HG03097 (cell line): Measurements from ENCODE around the gene HADHA.
"Not testable (repeated sequence)": the region's sequence is repeated elsewhere in the genome, so short reads cannot be mapped to it uniquely, and the experiment has no call there.

Source experiments
- ATAC-seq: cut with Tn5 transposase; IDR thresholded peaks from one replicate; pipeline ENCODE4 v1.9.1; 2021; ENCODE audit not compliant: unreplicated experiment, low FRiP score

HADHA gene

DNA sequence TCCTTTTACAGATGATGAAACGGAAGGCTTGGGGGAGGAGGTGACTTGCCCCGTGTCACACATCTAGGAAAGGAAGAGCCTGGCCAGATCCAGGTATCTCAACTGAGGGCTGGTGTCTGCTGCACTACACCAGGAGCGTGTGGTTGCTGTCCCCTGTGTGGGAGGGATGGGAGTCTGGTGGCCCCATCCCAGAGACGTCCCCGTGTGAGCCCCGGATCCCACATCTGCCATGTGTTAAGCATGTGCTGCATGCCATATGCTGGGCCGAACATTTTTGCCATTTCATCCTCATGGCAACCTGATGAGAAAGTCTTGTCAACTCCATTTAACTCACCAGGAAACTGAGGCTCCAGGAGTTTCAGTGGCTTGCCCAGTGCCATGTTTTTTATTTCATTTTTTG is 67.3 kb downstream of the HADHA start:
- no peak for ATAC-seq

DNA sequence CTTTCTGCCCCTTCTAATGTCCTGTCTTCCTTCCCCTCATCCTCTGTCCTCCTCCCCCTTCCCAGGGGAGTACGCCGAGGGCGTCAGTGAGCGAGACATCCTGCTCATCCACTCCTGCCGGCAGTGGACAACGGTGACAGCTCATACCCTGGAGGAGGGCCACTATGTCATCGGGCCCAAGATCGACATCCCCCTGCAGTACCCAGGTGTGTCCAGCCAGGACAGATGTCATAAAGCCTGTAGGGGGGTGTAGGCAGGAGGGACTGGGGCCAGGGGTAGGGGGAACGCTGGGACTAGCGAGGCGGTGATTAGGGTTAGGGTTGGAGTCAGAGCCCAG is 68.2 kb downstream of the HADHA start:
- no peak for ATAC-seq

DNA sequence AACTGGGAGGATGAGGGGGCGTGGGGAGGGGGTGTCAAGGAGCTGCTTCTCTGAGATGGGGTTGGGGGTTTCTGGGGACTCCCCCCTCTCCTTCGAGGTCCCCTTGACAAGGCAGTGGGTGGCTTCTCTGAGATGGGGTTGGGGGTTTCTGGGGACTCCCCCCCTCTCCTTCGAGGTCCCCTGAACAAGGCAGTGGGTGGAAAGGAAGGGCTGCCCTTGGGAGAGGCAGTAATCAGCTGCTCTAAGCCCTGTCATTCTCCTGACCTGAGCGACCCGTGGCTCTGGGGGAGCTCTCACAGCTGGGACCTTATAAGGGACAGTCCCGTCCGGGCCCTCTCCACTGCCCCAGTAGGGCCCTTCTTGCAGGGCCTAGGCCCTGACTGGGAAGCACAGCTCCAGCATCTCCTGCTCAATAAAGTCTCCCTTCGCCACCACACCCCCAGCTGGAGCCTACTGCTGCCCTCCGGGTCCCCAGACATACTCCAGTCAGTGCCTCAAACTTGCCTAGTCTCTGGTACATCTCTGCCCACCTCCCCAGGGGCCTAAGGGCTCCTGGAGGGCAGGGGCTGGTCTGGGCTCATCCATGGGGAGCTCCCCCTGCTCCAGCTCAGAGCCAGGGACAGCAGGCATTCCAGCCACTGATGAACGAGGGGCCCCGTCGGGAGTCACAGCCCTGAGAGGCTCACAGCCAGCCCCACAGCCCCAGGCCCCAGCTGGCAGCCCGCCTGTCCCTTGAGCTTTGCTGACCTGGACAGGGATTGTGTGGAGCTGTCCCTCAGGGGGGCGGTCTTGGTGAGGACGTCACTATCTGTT is 68.8 kb downstream of the HADHA start:
- no peak for ATAC-seq

DNA sequence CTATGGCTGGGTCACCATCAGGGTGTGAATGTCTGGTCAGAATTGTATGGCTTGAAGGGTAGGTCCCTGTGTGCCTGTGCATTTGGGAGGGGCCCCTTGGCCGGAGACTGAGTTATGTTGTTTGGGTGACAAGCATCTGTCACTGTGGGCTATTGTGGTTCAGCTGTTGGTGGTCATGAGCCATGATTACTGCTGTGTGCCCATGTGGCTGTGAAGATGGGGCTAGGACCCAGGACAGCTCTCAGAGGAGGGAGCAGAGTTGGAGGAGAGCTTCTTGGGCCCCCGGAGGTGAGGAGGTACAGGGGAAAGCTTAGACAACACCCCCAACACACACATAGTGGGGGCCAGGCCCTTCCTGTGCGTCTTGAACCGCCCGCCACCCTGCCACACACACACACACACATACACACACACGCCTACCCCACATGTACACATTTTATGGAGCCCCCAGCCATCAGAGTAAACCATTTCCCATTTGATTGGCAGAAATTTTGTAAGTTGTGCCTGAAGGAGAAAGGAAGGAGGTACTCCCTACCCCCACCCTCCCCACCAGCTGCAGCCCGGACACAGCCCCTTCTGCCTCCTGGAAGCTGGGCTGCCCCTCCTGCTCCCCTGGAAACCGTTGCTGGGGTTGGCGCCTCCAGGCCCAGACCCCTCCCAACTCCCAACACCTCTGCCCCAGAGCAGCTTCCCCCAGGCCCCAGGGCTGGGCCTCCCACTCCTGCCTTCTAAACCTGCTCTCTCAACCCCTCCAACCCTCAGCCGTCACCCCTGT is 69.6 kb downstream of the HADHA start:
- ATAC-seq = no peak

DNA sequence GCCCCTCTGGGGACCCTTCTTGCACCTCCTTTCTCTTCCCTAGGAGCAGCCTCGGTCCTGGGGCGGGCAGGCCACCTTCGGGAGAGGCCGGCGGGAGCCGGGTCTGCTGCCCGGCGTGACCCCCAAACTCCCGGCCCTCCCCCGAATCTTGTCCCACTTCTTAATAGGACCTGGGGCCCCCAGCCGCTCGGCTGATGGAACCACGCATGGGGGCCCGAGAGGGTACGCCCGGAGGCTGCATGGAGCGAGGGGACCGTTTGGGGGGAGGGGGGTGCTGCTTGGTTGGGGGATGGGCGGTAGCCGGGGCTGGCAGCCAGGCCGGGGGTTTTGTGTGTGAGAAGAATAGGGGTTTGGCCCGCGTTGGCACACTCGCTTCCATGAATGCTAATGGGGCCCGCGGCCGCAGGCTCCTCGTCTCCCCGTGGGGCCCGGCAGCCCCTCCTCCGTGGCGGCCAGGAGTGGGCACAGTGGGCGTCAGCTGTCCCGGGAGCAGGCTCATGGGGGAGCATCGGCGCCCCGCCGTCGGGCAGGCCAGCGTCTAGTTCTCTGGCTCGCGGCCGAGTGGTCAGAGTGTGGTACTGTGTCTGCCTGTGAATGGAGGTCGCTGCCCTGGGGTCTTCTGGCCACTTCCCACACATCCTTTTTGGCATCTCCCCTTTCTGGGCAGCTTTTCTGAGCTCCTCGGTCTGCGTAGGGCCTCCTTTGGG is 70.5 kb downstream of the HADHA start:
- no peak for ATAC-seq

DNA sequence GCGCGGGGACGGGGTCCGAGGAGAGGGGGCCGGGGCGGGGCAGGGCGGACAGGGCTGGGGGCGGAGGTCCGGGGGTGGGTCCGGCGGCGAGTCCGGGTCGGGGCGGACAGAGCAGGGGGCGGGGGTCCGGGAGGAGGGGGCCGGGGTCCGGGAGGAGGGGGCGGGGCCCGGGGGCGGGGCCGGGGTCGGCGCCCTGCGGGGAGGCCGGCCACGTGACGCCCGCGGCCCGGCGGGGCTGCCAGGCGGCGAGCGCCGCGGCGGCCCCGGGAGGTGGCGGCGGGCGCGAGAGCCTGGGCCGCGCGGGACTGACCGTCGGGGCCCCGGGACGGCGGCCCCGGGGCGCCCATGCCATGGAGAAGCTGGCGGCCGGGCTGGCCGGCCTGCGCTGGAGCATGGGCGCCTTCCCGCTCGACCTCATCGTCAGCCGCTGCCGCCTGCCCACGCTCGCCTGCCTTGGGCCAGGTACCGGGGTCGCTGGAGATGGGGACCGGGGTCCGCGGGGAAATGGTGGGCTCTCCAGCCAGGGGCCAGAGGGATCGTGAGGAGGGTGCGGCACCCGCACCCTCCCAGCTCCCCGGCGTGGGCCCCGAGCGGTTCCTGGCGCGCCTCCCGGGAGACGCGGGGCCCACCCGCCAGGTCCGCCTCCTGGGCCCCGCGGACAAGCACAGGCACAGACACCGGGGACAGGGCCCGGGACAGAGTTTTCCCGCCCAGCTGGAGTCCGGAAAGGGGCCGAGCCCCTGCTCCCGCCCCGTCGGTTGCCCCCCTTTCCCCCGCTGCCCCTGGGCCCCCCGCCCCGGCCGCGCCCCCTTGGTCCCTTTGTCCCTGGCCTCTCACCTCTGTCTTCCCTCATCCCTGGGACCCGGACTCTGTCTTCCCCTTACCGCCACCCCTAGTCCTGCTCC is 71.3 kb downstream of the HADHA start, which contains the start of gene GAREM2:
TSS of gene GAREM2 (plus strand) at position 218 of the 905 bp plus-strand sequence. CDS start at position 351, 133 bp downstream.
- no peak for ATAC-seq

DNA sequence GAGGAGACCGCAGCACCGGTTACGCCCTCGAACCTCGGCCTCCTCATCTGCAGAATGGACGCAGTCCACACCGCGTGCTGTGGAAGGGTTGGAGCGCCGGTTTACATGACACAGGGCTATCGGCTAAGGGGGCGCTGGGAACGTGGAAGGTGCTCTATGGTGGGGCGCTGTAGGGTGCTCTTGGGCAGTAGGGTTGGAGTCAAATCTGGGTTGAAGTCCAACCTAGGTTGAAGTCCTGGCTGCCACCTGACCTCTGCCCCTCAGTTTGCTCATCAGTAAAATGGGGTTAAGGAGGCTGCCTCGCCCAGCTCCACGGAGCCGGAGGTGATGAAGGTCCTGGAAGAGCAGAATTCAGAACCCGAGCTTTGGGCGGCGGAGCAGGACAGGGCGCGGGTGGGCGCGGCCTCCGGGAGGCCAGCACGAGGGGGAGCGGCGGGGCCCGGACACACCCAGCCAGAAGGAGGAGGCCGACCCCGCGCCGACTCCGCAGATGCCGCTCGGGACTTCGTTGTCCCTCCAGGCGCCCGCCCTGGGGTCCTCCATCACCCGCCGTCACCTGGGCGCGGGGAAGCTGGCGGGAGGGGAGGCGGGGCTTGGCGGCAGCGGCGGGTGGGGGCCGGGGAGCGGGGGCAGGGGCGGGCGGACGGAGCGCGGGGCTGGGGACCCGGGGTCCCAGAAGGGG is 72.1 kb downstream of the HADHA start:
- no peak for ATAC-seq

DNA sequence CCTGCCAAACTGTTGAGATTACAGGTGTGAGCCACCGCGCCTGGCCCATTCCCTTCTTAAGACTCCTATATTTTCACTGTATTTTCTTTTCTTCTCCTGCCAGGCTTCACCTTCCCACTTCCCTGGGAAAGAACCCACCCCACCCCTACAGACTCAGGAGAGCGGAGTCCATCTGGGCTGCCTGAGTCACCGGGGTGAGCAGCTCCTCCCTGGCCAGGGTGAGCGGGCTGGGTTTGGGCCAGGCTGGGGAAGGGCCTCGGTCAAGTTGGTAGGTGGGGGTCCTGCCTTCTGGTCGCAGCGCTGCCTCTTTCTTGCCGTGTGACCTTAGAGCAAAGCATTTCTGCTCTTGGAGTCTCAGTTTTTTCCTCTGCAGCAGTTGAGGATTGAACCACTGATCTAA is 73.6 kb downstream of the HADHA start:
- no peak for ATAC-seq

DNA sequence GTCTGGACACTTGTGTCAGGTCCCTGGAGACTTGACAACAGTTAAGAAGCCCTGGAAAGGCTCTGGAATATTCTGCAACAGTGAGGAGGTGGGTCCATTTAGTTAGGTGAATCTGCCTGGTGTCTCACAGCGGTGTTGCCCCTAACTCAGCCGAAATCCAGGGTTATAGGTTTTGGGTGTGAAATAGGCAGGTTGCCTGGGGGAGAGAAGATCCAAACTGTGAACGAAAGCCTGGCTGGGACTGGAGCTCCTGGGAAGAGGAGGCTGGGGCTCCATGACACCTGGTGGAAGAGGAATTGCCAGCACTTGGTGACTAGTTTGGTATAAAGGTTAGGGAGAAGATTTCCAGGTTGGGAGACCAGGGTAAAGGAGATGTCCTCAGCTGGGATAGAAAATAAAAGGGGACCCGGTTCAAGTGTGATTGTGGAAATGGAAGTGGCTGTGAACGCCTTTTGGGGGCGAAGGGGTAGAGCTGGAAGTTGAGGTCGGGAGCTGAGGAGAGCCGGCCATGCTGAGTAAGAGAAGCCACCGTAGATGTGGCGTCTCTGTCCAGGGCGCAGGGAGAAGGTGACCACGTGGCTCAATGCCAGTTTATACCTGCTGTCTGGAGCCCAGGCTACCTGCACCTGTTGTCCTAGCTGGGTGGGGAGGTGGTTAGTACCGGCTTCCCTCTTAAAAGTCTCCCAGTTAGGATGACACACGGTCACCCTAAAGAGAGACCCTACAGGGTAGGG is 74.6 kb downstream of the HADHA start:
- ATAC-seq = no peak

DNA sequence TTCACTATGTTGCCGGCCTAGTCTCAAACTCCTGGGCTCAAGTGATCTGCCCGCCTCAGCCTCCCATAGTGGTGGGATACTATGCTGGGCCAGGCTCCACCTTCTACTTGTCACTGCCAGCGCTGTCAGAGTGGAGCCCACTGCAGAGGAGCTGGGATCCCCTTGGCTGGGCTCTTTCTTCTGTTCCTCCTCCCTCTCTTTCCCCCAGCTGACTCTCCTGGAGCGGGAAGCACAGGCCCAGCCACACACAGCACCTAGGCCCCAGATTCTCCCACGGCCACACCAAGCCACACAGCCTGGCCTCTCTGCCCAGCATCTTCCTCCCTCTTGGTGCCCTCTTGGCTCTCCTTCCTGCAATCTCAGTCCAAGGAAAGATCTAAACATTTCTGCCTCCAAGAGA is 75.2 kb downstream of the HADHA start:
- ATAC-seq = no peak

DNA sequence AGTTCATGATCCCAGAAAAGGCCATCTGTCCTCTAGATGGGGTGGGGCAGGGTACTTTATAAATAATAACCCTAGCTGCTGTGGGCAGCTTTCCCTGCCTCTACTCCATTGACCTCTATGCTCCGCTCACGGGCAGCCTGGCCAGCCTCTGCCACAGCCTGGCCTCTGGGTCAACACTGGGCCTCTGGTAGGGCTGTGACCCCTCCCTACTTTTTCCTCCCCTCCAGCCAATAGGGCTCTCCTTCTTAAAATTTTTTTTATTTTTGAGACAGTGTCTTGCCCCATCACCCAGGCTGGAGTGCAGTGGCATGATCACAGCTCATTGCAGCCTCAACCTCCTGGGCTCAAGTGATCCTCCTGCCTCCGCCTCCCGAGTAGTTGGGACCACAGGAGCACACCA is 75.6 kb downstream of the HADHA start:
- ATAC-seq = no peak

DNA sequence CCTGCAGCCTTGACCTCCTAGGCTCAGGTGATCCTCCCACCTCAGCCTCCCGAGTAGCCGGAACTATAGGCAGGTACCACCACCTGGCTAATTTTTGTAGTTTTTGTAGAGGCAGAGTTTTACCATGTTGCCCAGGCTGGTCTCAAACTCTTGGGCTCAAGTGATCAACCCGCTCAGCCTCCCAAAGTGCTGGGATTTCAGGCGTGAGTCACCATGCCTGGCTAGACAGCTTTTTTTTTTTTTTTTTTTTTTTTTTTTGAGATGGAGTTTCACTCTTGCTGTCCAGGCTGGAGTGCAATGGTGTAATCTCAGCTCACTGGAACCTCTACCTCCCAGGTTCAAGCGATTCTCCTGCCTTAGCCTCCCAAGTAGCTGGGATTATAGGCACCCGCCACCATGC is 77.9 kb downstream of the HADHA start:
- ATAC-seq = not testable (repeated sequence)

DNA sequence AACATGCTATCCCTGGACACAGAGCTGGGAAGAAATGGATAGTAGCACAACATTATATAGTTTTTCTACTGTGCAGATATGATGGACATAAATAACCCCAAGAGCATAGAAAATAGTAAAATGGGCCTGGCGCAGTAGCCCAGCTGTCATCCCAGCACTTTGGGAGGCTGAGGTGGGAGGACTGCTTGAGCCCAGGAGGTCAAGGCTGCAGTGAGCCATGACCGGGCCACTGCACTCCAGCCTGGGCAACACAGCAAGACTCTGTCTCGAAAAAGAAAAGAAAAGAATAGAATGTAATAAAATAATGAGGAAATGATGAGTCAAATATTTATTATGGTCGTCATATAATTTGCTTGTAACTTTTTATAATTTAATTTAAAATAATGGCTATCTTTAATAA is 79.0 kb downstream of the HADHA start:
- no peak for ATAC-seq

DNA sequence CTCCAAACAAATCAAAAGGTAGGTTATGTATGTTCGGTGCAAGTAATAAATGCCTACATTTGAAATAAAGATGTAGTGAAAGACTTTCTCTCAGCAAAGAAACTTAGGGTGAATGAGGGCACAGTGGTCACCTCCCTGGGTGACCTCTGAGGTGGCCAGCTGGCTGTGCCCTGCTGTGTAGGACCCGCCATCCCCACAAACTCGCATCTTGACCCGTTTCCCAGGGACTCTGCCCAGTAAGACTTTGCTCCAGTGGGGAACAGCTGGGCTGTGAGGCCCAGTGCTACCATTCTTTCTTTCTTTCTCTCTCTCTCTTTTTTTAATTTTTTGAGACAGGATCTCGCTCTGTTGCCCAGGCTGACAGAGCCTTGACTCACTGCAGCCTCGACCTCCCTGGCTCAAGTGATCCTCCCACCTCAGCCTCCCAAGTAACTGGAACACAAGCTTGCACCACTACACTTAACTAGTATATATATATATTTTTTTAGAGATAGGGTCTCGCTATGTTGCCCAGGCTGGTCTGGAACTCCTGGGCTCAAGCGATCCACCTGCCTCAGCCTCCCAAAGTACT is 79.7 kb downstream of the HADHA start:
- ATAC-seq = no peak

DNA sequence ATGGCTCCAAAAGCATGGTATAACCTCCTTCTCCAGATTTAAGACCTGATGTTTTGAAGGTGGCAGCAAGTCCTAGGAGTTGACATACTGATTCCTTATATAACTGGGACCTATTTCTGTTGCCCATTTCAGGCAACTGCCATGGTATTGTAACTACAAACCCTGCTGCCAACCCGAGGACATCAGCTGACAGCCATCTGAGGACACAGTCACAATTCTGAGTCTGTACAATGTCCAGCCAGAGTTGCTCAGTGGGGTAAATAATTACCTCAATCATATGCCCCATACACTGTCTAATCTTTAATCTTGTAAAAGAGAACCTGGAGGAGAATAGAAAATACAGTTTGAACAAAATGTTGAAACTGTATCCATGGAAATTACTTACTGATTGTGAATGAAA is 80.2 kb downstream of the HADHA start:
- no peak for ATAC-seq

DNA sequence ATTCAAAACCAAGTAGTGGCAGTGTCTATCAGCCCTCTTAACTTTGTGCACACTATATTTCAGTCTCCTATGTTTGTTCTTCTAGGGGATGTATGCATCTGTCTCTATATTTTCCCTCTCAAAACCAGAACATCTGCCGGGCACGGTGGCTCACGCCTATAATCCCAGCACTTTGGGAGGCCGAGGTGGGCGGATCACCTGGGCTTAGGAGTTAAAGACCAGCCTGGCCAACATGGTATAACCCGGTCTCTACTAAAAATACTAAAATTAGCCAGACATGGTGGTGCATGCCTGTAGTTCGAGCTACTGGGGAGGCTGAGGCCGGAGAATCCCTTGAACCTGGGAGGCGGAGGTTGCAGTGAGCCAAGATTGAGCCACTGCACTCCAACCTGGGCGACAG is 81.5 kb downstream of the HADHA start:
- no peak for ATAC-seq

DNA sequence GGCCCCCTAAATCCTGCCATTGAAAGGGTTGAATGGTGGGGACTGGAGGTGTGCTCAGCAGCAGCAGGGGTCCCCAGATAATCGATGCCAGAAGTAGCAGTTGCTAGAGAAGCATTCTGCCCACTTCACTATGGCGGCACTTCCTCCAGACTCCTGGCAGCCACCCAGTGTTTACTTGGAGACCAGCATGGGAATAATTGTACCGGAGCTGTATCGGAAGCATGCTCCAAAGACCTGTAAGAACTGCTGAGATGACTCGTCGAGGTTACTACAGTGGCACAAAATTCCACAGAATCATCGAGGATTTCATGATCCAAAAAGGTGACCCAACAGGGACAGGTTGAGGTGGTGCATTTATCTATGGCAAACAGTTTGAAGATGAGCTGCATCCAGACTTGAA is 82.5 kb downstream of the HADHA start:
- ATAC-seq = no peak

DNA sequence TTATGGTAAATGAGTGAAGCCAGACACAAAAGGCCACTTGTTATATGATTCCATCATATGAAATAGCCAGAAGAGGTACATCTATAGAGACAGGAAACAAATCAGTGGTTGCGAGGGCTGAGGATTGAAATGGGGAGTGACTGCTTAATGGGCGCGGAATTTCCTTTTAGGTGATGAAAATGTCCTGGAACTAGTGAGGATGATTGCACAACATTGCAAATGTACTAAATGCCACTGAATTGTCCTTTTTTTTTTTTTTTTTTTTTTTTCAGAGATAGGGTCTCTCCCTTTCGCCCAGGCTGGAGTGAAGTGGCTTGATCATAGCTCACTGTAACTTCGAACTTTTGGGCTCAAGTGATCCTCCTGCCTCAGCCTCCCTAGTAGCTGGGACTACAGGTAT is 86.9 kb downstream of the HADHA start:
- no peak for ATAC-seq

DNA sequence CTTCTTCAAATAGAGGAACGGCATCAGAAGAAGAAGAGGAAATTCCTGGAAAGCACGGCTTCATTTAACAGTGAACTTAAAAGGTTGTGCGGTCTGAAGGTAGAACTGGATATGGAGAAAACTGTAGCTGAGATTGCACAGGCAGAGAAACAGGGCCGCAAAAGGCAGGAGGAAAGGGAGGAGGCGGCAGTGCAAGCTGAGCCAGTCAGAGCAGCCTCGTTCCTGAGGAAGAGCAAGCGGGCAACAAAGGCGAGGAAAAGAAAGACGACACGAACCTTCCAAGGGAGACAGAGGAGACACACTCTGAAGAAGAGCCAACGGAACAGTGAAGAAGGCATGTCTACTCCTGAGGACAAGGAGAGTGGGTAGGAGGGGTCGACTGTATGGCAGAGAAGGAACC is 94.2 kb downstream of the HADHA start:
- no peak for ATAC-seq
